Esophagus muscularis mucosa (tissue), 4 donors: ENCODE data around the gene CACNA2D3. TPM values are rescaled to one million over a fixed set of nuclear protein-coding genes. Genes with fewer than 3 reads are reported as not detected.

Experiments
- DNase-seq: peaks from one replicate; pipeline ENCODE4 v3.0.0-alpha.2; 2017; ENCODE audit errors: extremely low spot score
- H3K27ac ChIP-seq, 4 donors: fragments of 200-600 bp; sonication (generic); replicated peaks in 1 of 4; 1 replicate in 3 of 4; 2 replicates in 1 of 4; pipeline ENCODE4 v1.5.1; 2016 to 2019; ENCODE audit warnings: mild to moderate bottlenecking in 1 of 4
- H3K27me3 ChIP-seq, 4 donors: fragments of 200-600 bp; sonication (generic); one replicate each; pipeline versions ENCODE4 v1.5.1 to v1.6.0; 2016 to 2019
- H3K36me3 ChIP-seq, 4 donors: fragments of 200-600 bp; sonication (generic); one replicate each; pipeline ENCODE4 v1.5.1; 2016 to 2019
- H3K4me1 ChIP-seq, 4 donors: fragments of 200-600 bp; sonication (generic); one replicate each; pipeline ENCODE4 v1.5.1; 2016 to 2019
- H3K4me3 ChIP-seq, 4 donors: fragments of 200-600 bp; sonication (generic); 1 replicate in 2 of 4; 2 replicates in 2 of 4; pipeline ENCODE4 v1.5.1; 2016 to 2019; ENCODE audit warnings: mild to moderate bottlenecking in 4 of 4, moderate library complexity in 1 of 4
- H3K9me3 ChIP-seq, 4 donors: fragments of 200-600 bp; sonication (generic); 1 replicate in 3 of 4; 2 replicates in 1 of 4; pipeline ENCODE4 v1.5.1; 2016 to 2019
- EP300 ChIP-seq: sonication (generic); formaldehyde crosslinking; IDR thresholded peaks from one replicate; pipeline ENCODE4 v1.6.1; 2017; ENCODE audit warnings: antibody characterized with exemption
- POLR2A ChIP-seq: fragments of 450-650 bp; IDR thresholded peaks from one replicate; pipeline ENCODE4 v1.6.1; 2017; ENCODE audit warnings: antibody characterized with exemption, moderate library complexity, mild to moderate bottlenecking, low read depth
- POLR2AphosphoS5 ChIP-seq, 2 donors: sonication (generic); formaldehyde crosslinking; IDR thresholded peaks; one replicate each; pipeline ENCODE4 v1.6.1; 2017; ENCODE audit warnings: antibody characterized with exemption in 2 of 2
- WGBS: methylation state at CpG from one replicate; pipeline ENCODE4 v1.1.5; 2018; 5-methylcytosine and 5-hydroxymethylcytosine counted together
- intact Hi-C: fragments of 100-400 bp; cut with DNase I; formaldehyde crosslinking; loops from one replicate; pipeline ENCODE4 v1.15.1; 2023
- total RNA-seq, 4 donors: library from RNA; depleted of rRNA; stranded (reverse); fragments of >200 nt; gene quantifications; one replicate each; pipeline versions ENCODE4 v1.1.0 to v1.2.1, GENCODE V29; 2016
- TF ChIP-seq, protein P1 (sequence below), 3 experiments: fragments of 200-600 bp in 2 of 3; fragments of 450-650 bp in 1 of 3; sonication (generic) in 2 of 3; IDR thresholded peaks; one replicate each; pipeline ENCODE4 v1.5.1; 2017 to 2019; ENCODE audit warnings: antibody characterized with exemption in 3 of 3, mild to moderate bottlenecking in 2 of 3, moderate library complexity in 1 of 3

Gene CACNA2D3
- total RNA-seq, 4 donors from 2014 or later: 2.5 to 6.3 (median 3.9) TPM

GRCh38 chr3:54731732-54732445, 609.5 kb downstream of the CACNA2D3 start:
- WGBS: 62% methylated on average over 10 of the region's 10 CpGs
- H3K4me3 ChIP-seq: no peak overlapping the region
- peaks cover 0 to 8% (median 2%) of the 10 kb centered on the region in 4 donors for H3K9me3 ChIP-seq
- DNase-seq: peak; percentile 72
- no peaks in the 10 kb centered on the region for H3K27me3 ChIP-seq
- H3K36me3 ChIP-seq: no peaks in the 10 kb centered on the region
- H3K27ac ChIP-seq: no peak overlapping the region
- intact Hi-C loops: no loop called here
- no peaks in the 10 kb centered on the region for H3K4me1 ChIP-seq
- TF ChIP-seq, protein P1, sequence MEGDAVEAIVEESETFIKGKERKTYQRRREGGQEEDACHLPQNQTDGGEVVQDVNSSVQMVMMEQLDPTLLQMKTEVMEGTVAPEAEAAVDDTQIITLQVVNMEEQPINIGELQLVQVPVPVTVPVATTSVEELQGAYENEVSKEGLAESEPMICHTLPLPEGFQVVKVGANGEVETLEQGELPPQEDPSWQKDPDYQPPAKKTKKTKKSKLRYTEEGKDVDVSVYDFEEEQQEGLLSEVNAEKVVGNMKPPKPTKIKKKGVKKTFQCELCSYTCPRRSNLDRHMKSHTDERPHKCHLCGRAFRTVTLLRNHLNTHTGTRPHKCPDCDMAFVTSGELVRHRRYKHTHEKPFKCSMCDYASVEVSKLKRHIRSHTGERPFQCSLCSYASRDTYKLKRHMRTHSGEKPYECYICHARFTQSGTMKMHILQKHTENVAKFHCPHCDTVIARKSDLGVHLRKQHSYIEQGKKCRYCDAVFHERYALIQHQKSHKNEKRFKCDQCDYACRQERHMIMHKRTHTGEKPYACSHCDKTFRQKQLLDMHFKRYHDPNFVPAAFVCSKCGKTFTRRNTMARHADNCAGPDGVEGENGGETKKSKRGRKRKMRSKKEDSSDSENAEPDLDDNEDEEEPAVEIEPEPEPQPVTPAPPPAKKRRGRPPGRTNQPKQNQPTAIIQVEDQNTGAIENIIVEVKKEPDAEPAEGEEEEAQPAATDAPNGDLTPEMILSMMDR (IDR thresholded peaks at IDR 0.05): no peak
- TF ChIP-seq POLR2AphosphoS5 (IDR thresholded peaks at IDR 0.05) (no peak), EP300 (no peak), POLR2A (no peak)

DNA sequence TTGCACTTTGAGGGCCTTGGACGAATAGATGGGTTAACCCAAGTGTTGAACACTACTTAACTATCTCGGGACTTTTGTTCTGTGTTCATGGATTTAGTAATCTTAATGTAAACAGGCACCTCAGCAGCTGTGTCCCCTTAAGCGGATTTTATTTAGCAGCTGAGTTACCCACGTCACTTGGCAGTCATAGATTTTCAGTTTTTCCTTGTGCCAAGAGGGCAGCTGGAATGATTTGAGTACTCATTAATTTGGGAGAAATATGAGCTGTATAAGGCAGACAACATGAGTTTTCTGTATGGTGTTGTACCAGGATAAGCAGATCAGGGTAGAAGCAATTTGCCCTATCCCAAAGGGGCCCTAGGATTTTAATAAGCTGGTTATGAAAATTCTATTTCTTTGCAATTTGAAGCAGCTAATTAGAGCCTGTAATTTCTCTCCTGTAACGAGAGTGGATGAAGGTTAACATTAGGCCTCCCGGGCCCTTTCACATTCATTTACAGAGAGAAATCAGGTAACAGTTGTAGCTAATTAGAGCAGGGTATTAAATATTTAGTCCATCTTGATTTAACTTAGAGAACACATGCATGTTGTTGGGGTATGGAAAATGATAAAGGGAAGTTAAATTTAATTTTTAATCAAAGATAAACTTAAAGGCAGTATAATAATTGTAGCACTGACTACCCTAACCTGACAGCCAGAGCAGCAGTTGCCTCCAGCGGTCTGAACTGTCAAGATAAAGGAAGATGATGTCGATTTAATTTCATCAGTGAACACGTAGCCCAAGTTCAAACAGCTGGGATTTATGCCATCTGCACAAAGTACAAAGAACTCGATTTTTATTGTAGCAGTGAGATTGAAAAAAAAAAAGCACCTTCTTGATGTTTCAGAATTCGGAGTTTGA, 611.0 kb downstream of the CACNA2D3 start:
- Histone ChIP-seq H3K27ac (no peak overlapping the region), H3K4me1 (no peaks in the 10 kb centered on the region), H3K4me3 (no peak overlapping the region), H3K36me3 (no peaks in the 10 kb centered on the region), H3K27me3 (no peaks in the 10 kb centered on the region), H3K9me3 (peaks cover 0 to 2% (median 0%) of the 10 kb centered on the region in 4 donors)
- WGBS: 79% methylated on average over 11 of the region's 11 CpGs
- DNase-seq: peak; percentile 53
- intact Hi-C loops: no loop called here
- TF ChIP-seq EP300 (no peak), POLR2AphosphoS5 (IDR thresholded peaks at IDR 0.05) (no peak), POLR2A (no peak)
- TF ChIP-seq, protein P1 (IDR thresholded peaks at IDR 0.05): no peak

DNA sequence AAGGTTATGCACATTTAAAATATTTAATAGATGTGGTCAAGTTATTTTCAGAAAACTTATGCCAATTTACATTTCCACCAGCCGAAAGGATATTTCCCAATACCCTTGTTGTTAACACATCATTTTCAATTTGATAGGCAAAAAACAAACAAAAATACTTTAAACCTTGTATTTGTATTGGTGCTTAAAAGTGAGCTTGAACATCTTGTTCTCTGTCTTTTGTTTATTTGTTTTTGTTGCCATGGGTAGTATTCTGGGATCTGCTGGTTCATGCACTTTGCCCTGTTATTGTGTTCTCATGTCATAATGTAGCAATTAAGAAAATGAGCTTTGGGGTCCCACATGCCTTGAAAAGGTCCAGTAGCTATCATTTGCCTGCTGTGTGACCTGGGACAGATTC, 614.1 kb downstream of the CACNA2D3 start:
- DNase-seq: peak; percentile 57
- H3K4me1 ChIP-seq: no peaks in the 10 kb centered on the region
- H3K9me3 ChIP-seq: no peaks in the 10 kb centered on the region
- H3K27me3 ChIP-seq: no peaks in the 10 kb centered on the region
- intact Hi-C loops: no loop called here
- TF ChIP-seq POLR2AphosphoS5 (IDR thresholded peaks at IDR 0.05) (no peak), EP300 (no peak), POLR2A (no peak)
- TF ChIP-seq, protein P1 (IDR thresholded peaks at IDR 0.05): no peak
- H3K4me3 ChIP-seq: no peak overlapping the region
- H3K36me3 ChIP-seq: no peaks in the 10 kb centered on the region
- H3K27ac ChIP-seq: no peak overlapping the region
- 76% methylated on average over 1 of the region's 1 CpG for WGBS

- no peak overlapping the region for H3K4me3 ChIP-seq
- TF ChIP-seq, protein P1 (IDR thresholded peaks at IDR 0.05): no peak
- no peak for TF ChIP-seq EP300
- TF ChIP-seq POLR2A: no peak
- TF ChIP-seq POLR2AphosphoS5 (IDR thresholded peaks at IDR 0.05): no peak
- intact Hi-C loops: no loop called here
- peak; percentile 66 for DNase-seq
- 88% methylated on average over 1 of the region's 1 CpG for WGBS
- no peaks in the 10 kb centered on the region for H3K9me3 ChIP-seq
- no peaks in the 10 kb centered on the region for H3K36me3 ChIP-seq
- peaks cover 0 to 4% (median 0%) of the 10 kb centered on the region in 4 donors for H3K4me1 ChIP-seq
- H3K27me3 ChIP-seq: no peaks in the 10 kb centered on the region
- H3K27ac ChIP-seq: no peak overlapping the region
Observed at GRCh38 chr3:54743755-54744154, 621.4 kb downstream of the CACNA2D3 start.
